C4-2B (cell line): Measurements from ENCODE around the gene COA8.

Experiments
- H3K27ac ChIP-seq: fragments of 450-650 bp; 2 replicates; pipeline ENCODE4 v1.5.1; 2017
- CTCF ChIP-seq: fragments of 450-650 bp; conservative IDR thresholded peaks from 2 replicates; pipeline ENCODE4 v1.5.1; 2017; ENCODE audit warnings: mild to moderate bottlenecking
- ZFX ChIP-seq: fragments of 450-650 bp; IDR thresholded peaks from 2 replicates; pipeline ENCODE4 v1.6.1; 2017

COA8 gene

GRCh38 chr14:103628684-103629502 lies 66.1 kb downstream of the COA8 start, which contains the start of gene KLC1:
TSS of gene KLC1 (plus strand) at chr14:103629211. CDS start at chr14:103654565, 25,354 bp downstream.
- TF ChIP-seq ZFX (peak; percentile 78), CTCF (no peak)
- H3K27ac ChIP-seq: peak within 1 kb of the TSS; percentile 79

GRCh38 chr14:103629503-103630121 lies 66.9 kb downstream of the COA8 start:
- peak overlapping the region; percentile 79 for H3K27ac ChIP-seq
- TF ChIP-seq CTCF (no peak), ZFX (peak; percentile 52; the same call in 1 of the 2 replicates)

GRCh38 chr14:103630364-103631108 lies 67.8 kb downstream of the COA8 start:
- TF ChIP-seq ZFX: no peak
- no peak for TF ChIP-seq CTCF
- no peak overlapping the region for H3K27ac ChIP-seq

- TF ChIP-seq ZFX (no peak), CTCF (no peak)
- no peak overlapping the region for H3K27ac ChIP-seq
These were observed 70.6 kb downstream of the COA8 start for GRCh38 chr14:103633391-103633790.

GRCh38 chr14:103634156-103634555 lies 71.4 kb downstream of the COA8 start:
- TF ChIP-seq CTCF: no peak
- TF ChIP-seq ZFX: no peak
- no peak overlapping the region for H3K27ac ChIP-seq

- no peak overlapping the region for H3K27ac ChIP-seq
- TF ChIP-seq CTCF (no peak), ZFX (no peak)
These were observed 75.8 kb downstream of the COA8 start for GRCh38 chr14:103638594-103638993.
